Measurements from ENCODE around the gene ADCY1. TPM values are rescaled to one million over a fixed set of nuclear protein-coding genes. Genes with fewer than 3 reads are reported as not detected.

ADCY1 gene
- total RNA-seq, 2 donors from 2014 or later, result 15.3 to 18.5 TPM

GRCh38 chr7:45573204-45573603, 964 bp upstream of the ADCY1 start:
- H3K9me3 ChIP-seq (ENCODE audit: control insufficient read depth, low read length), result no peaks in the 10 kb centered on the region
- DNase-seq, result peak; percentile 46
- no peak overlapping the region for H3K27ac ChIP-seq (ENCODE audit: low read depth, low read length)
- H3K36me3 Mint-ChIP-seq (ENCODE audit: low read depth), result no peaks in the 10 kb centered on the region
- no peaks in the 10 kb centered on the region for H3K9me3 Mint-ChIP-seq
- peaks cover 10% of the 10 kb centered on the region for H3K4me1 Mint-ChIP-seq
- H3K4me3 ChIP-seq (ENCODE audit: low read length), result no peak overlapping the region
- no peak for TF ChIP-seq CTCF (conservative IDR thresholded peaks at IDR 0.05)
- WGBS, 2 experiments (ENCODE audit: insufficient coverage in 1 of 2, insufficient read length in 1 of 2), result 69 to 71% methylated on average over 9 to 11 of the region's 11 CpGs
- H3K27ac Mint-ChIP-seq, result no peak overlapping the region
- no peak overlapping the region for H3K9ac ChIP-seq (ENCODE audit: extremely low read depth, low read length, poor library complexity, severe bottlenecking)
- H3K27me3 ChIP-seq (ENCODE audit: control insufficient read depth, insufficient read depth, low read length, poor library complexity, severe bottlenecking), result peaks cover 68% of the 10 kb centered on the region
- H3K27me3 Mint-ChIP-seq (ENCODE audit: insufficient read depth), result peaks cover 68% of the 10 kb centered on the region
- no peaks in the 10 kb centered on the region for H3K36me3 ChIP-seq (ENCODE audit: control insufficient read depth, insufficient read depth, low read length)
- peak overlapping the region; percentile 70 for H3K4me3 Mint-ChIP-seq
- peaks cover 4% of the 10 kb centered on the region for H3K4me1 ChIP-seq (ENCODE audit: control insufficient read depth, insufficient read depth, low read length)

- peaks cover 68% of the 10 kb centered on the region for H3K27me3 ChIP-seq (ENCODE audit: control insufficient read depth, insufficient read depth, low read length, poor library complexity, severe bottlenecking)
- H3K4me3 Mint-ChIP-seq, result peak overlapping the region; percentile 70
- H3K4me1 Mint-ChIP-seq, result peaks cover 10% of the 10 kb centered on the region
- H3K9me3 ChIP-seq (ENCODE audit: control insufficient read depth, low read length), result no peaks in the 10 kb centered on the region
- H3K36me3 ChIP-seq (ENCODE audit: control insufficient read depth, insufficient read depth, low read length), result no peaks in the 10 kb centered on the region
- WGBS, 2 experiments (ENCODE audit: insufficient coverage in 1 of 2, insufficient read length in 1 of 2), result 0% methylated on average over 60 of the region's 60 CpGs; no CpG with 5 or more reads in 1 of the 2 experiments
- no peak for DNase-seq
- peaks cover 68% of the 10 kb centered on the region for H3K27me3 Mint-ChIP-seq (ENCODE audit: insufficient read depth)
- H3K36me3 Mint-ChIP-seq (ENCODE audit: low read depth), result no peaks in the 10 kb centered on the region
- no peak overlapping the region for H3K9ac ChIP-seq (ENCODE audit: extremely low read depth, low read length, poor library complexity, severe bottlenecking)
- TF ChIP-seq CTCF (conservative IDR thresholded peaks at IDR 0.05), result no peak
- H3K4me1 ChIP-seq (ENCODE audit: control insufficient read depth, insufficient read depth, low read length), result peaks cover 4% of the 10 kb centered on the region
- H3K4me3 ChIP-seq (ENCODE audit: low read length), result peak overlapping the region; percentile 84
- no peak overlapping the region for H3K27ac ChIP-seq (ENCODE audit: low read depth, low read length)
- H3K9me3 Mint-ChIP-seq, result no peaks in the 10 kb centered on the region
- no peak overlapping the region for H3K27ac Mint-ChIP-seq
Observed at GRCh38 chr7:45574416-45574668, 174 bp downstream of the ADCY1 start.

GRCh38 chr7:45574669-45575500, 717 bp downstream of the ADCY1 start:
- peak; percentile 51 for TF ChIP-seq CTCF (conservative IDR thresholded peaks at IDR 0.05)
- Histone ChIP-seq H3K27ac (ENCODE audit: low read depth, low read length) (no peak overlapping the region), H3K27me3 (ENCODE audit: control insufficient read depth, insufficient read depth, low read length, poor library complexity, severe bottlenecking) (peaks cover 68% of the 10 kb centered on the region), H3K4me1 (ENCODE audit: control insufficient read depth, insufficient read depth, low read length) (peaks cover 4% of the 10 kb centered on the region), H3K9ac (ENCODE audit: extremely low read depth, low read length, poor library complexity, severe bottlenecking) (no peak overlapping the region), H3K4me3 (ENCODE audit: low read length) (peak overlapping the region; percentile 84), H3K36me3 (ENCODE audit: control insufficient read depth, insufficient read depth, low read length) (no peaks in the 10 kb centered on the region), H3K9me3 (ENCODE audit: control insufficient read depth, low read length) (no peaks in the 10 kb centered on the region)
- peaks cover 67% of the 10 kb centered on the region for H3K27me3 Mint-ChIP-seq (ENCODE audit: insufficient read depth)
- no peak overlapping the region for H3K27ac Mint-ChIP-seq
- H3K36me3 Mint-ChIP-seq (ENCODE audit: low read depth), result no peaks in the 10 kb centered on the region
- peak; percentile 80 for DNase-seq
- H3K9me3 Mint-ChIP-seq, result no peaks in the 10 kb centered on the region
- WGBS, 2 experiments (ENCODE audit: insufficient coverage in 1 of 2, insufficient read length in 1 of 2), result 1 to 2% methylated on average over 41 to 72 of the region's 72 CpGs
- peaks cover 10% of the 10 kb centered on the region for H3K4me1 Mint-ChIP-seq
- peak overlapping the region; percentile 66 for H3K4me3 Mint-ChIP-seq
